Bone marrow (tissue), 2 donors: ENCODE measurements around the gene NCAN.
A peak's percentile ranks its signal among the peaks of the same experiment; 100 is the strongest.
"Not testable (repeated sequence)": the region's sequence is repeated elsewhere in the genome, so short reads cannot be mapped to it uniquely, and the experiment has no call there.

ENCODE experiments used
- DNase-seq, 2 donors: peaks; one replicate each; lab custom pipeline; 2025; lab: John Stamatoyannopoulos, UW

NCAN gene

DNA sequence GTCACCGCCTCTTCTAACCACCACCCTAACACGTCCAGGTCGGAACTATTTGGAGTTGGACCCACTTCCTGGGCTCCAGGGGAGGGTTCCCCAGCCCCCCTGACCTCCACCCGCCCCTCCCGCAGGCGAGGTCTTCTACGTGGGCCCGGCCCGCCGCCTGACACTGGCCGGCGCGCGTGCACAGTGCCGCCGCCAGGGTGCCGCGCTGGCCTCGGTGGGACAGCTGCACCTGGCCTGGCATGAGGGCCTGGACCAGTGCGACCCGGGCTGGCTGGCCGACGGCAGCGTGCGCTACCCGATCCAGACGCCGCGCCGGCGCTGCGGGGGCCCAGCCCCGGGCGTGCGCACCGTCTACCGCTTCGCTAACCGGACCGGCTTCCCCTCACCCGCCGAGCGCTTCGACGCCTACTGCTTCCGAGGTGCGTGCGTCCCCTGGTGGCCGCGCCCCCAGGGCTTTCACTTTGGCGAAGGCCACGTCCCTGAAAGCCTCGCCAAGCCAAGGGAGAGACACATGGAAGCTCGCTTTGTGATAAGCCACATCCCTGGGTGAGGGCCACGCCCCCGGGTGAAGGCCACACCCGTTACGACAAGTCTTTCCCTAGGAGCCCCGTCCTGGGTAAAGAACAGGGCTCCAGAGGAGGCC lies 13.2 kb downstream of the NCAN start:
- DNase-seq: peak; percentile 36 to 51

- no peak for DNase-seq
Measured at GRCh38 chr19:19226204-19226603, 14.4 kb downstream of the NCAN start.

DNA sequence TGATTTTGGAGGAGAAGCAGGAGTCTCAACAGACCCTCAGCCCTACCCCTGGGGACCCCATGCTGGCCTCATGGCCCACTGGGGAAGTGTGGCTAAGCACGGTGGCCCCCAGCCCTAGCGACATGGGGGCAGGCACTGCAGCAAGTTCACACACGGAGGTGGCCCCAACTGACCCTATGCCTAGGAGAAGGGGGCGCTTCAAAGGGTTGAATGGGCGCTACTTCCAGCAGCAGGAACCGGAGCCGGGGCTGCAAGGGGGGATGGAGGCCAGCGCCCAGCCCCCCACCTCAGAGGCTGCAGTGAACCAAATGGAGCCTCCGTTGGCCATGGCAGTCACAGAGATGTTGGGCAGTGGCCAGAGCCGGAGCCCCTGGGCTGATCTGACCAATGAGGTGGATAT lies 14.9 kb downstream of the NCAN start:
- no peak for DNase-seq

DNA sequence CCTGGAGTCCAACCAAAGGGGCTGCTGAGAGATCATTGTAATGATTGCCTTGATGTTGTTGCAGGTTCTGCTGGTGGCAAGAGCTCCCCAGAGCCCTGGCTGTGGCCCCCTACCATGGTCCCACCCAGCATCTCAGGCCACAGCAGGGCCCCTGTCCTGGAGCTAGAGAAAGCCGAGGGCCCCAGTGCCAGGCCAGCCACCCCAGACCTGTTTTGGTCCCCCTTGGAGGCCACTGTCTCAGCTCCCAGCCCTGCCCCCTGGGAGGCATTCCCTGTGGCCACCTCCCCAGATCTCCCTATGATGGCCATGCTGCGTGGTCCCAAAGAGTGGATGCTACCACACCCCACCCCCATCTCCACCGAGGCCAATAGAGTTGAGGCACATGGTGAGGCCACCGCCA lies 15.5 kb downstream of the NCAN start:
- no peak for DNase-seq

DNA sequence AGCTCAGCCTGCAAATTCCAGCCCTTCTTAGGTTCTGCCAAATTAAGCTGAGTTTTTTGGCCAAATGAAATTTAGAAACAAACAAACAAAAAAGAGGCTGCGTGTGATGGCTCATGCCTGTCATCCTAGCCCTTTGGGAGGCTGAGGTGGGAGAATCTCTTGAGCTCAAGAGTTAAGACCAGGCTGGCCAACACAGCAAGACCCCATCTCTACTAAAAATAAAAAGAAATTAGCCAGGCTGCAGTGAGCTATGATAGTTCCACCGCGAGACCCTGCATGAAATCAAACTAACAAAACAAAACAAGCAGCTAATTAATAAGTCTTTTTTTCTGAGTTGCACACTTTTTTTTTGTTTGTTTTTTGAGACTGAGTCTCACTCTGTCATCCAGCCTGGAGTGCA lies 17.9 kb downstream of the NCAN start:
- no peak for DNase-seq

- DNase-seq: no peak
Measured at GRCh38 chr19:19230999-19231398, 19.2 kb downstream of the NCAN start.

GRCh38 chr19:19232261-19232721 lies 20.5 kb downstream of the NCAN start:
- no peak for DNase-seq

GRCh38 chr19:19234220-19234816 lies 22.6 kb downstream of the NCAN start:
- DNase-seq: no peak

- DNase-seq: no peak
Measured at GRCh38 chr19:19236173-19236572, 24.4 kb downstream of the NCAN start.

- no peak for DNase-seq
Measured at GRCh38 chr19:19238126-19238894, 26.6 kb downstream of the NCAN start.

DNA sequence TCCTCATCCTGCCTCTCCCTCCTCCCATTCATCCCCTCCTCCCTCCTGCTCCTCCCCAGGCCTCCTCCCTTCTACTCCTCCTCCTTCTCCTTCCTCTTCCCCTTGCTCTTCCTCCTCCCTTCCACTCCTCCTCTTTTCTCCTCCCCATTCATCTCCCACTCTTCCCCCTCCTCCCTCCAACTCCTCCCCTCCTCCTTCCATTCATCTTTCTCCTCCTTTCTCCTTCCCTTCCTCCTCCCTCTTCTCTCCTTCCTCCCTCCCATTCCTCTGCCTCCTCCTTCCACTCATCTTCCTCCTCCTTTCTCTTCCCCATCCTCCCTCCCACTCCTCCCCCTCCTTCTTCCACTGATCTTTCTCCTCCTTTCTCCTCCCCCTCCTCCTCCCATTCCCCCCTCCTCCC lies 27.9 kb downstream of the NCAN start:
- DNase-seq: no peak

GRCh38 chr19:19240476-19240875 lies 28.7 kb downstream of the NCAN start:
- DNase-seq: no peak

- no peak for DNase-seq
Measured at GRCh38 chr19:19250196-19250801, 38.5 kb downstream of the NCAN start.

DNA sequence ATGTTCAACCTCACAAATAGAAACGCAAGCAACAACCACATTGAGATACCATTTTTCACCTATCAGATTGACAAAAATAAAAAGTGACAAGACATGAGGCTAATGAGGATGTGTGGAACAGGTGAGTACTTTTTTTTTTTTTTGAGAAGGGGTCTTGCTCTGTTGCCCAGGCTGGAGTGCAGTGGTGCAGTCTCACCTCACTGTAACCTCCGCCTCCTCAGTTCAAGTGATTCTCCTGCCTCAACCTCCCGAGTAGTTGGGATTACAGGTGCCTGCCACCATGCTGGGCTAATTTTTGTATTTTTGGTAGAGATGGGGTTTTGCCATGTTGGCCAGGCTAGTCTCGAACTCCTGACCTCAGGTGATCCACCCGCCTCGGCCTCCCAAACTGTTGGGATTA lies 41.7 kb downstream of the NCAN start:
- not testable (repeated sequence) for DNase-seq

GRCh38 chr19:19256072-19256969 lies 44.6 kb downstream of the NCAN start:
- DNase-seq: no peak

- DNase-seq: no peak
Measured at GRCh38 chr19:19257137-19257536, 45.4 kb downstream of the NCAN start.

DNA sequence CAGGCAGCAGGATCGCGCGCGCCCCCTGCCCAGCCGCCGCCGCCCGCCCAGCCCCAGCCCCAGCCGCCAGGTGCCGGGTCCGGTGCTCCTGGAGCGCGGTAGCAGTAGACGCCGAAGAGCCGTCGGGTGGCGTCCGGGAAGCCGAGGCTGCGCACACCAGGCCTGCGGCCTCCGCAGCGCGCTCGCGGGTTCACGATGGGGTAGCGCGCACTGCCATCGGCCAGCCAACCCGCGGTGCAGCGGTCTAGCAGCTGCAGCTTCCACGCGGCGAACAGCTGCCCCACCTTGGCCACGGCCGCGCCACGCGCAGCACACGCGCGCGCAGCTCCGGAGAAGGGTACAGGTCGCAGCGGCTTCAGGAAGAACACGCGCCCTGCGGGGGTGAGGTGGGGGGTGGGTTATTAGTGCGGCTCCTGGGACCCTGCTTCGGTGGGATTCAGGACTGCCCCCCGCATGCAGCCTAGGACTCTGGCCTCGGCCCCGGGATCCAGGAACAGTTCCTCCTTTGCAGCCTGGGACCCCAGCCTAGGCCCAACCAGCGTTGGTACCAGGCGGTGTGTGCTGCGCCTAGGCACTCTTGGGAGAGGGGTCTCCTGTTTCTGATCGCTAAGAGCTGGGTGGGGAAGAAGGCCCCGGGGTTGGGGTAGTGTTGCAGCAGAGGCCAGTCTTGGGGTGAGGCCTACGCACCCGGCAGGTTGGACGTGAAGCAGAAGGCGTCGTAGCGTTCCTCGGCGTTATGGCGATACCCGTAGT lies 46.3 kb downstream of the NCAN start:
- no peak for DNase-seq

DNA sequence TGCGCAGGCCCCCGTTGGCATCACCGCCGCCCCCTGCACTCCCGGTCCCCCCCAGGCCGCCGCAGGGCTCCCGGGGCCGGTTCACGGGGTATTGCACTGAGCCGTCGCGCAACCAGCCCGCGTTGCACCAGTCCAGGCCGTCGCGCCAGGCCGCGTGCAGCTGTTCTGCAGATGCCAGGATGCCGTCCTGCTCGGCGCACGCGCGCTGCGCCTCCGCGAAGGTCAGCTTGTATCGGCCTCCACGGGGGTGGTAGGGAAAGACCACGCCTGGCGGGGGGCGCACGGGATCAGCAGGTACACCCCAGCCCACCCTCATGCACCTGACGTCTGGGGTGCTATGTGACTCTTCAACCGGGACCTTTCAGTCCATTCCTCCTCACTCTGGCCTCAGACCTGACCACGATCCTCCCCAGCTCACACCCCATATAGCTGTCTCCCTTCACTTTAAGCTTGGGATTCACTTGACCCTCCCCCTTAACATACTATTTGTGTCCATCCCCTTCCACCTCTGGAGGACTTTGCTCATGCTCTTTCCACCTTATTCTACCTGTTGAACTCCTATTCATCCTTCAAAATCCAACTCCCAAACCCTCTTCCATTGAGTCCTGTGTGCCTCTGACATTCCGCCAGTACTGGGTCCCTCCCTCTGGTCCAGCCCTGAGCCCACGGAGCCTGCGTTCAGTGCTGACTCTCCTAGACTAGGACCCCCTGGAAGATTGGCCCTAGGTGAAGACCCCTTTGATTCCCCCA lies 47.0 kb downstream of the NCAN start:
- DNase-seq: no peak

GRCh38 chr19:19259741-19260140 lies 48.0 kb downstream of the NCAN start:
- no peak for DNase-seq
